Brain microvascular endothelial cell (primary cell): Measurements from ENCODE around the gene ACER2.
A peak's percentile ranks its signal among the peaks of the same experiment; 100 is the strongest.
"Not testable (repeated sequence)": the region's sequence is repeated elsewhere in the genome, so short reads cannot be mapped to it uniquely, and the experiment has no call there.

Experiments used
- DNase-seq: peaks from one replicate; pipeline ENCODE4 v3.0.0-alpha.2; 2020
- H3K27ac ChIP-seq: fragments of 250-450 bp; sonication (Bioruptor Pico); 2 replicates; pipeline ENCODE4 v1.5.1; 2020; ENCODE audit warnings: mild to moderate bottlenecking, moderate library complexity
- H3K27me3 ChIP-seq: fragments of 250-450 bp; sonication (Bioruptor Pico); replicated peaks from 2 replicates; pipeline ENCODE4 v1.5.1; 2020; ENCODE audit warnings: mild to moderate bottlenecking
- H3K36me3 ChIP-seq: fragments of 250-450 bp; sonication (Bioruptor Pico); replicated peaks from 2 replicates; pipeline ENCODE4 v1.5.1; 2020; ENCODE audit warnings: mild to moderate bottlenecking
- H3K4me3 ChIP-seq: 2 replicates; pipeline ENCODE4 v1.5.1; 2011; ENCODE audit warnings: low read depth, mild to moderate bottlenecking, control low read depth, low read length, moderate library complexity
- CTCF ChIP-seq: IDR thresholded peaks from 2 replicates; pipeline ENCODE4 v1.5.1; 2011; ENCODE audit warnings: low read depth, mild to moderate bottlenecking, moderate library complexity, low read length, control low read depth, inconsistent platforms; ENCODE audit errors: missing control alignments
- in situ Hi-C: cut with HindIII; loops from 2 replicates; pipeline ENCODE4 v1.10.0; 2017; ENCODE audit warnings: low sequenced_read_pairs, low pct_ligation_motif_present

Gene ACER2

GRCh38 chr9:19410594-19410993 is 1.8 kb downstream of the ACER2 start:
- no peak for DNase-seq
- H3K4me3 ChIP-seq, result no peak overlapping the region
- no peaks in the 10 kb centered on the region for H3K27me3 ChIP-seq
- no peak for TF ChIP-seq CTCF
- in situ Hi-C loops, result no loop called here
- H3K36me3 ChIP-seq, result no peaks in the 10 kb centered on the region
- H3K27ac ChIP-seq, result no peak overlapping the region

- Histone ChIP-seq H3K27me3 (no peaks in the 10 kb centered on the region), H3K4me3 (no peak overlapping the region), H3K36me3 (no peaks in the 10 kb centered on the region), H3K27ac (no peak overlapping the region)
- in situ Hi-C loops, result no loop called here
- peak; percentile 68 for DNase-seq
- no peak for TF ChIP-seq CTCF
Measured at GRCh38 chr9:19411316-19411715, 2.5 kb downstream of the ACER2 start.

GRCh38 chr9:19413456-19413855 is 4.6 kb downstream of the ACER2 start:
- DNase-seq, in situ Hi-C loops, H3K36me3 ChIP-seq, H3K27ac ChIP-seq, H3K27me3 ChIP-seq, H3K4me3 ChIP-seq: not testable (repeated sequence)

- Histone ChIP-seq H3K27ac (no peak overlapping the region), H3K36me3 (no peaks in the 10 kb centered on the region), H3K27me3 (no peaks in the 10 kb centered on the region), H3K4me3 (no peak overlapping the region)
- peak; percentile 59 for DNase-seq
- in situ Hi-C loops, result no loop called here
- TF ChIP-seq CTCF, result no peak
Measured at GRCh38 chr9:19416143-19416542, 7.3 kb downstream of the ACER2 start.

GRCh38 chr9:19420877-19421276 is 12.1 kb downstream of the ACER2 start:
- in situ Hi-C loops, result no loop called here
- TF ChIP-seq CTCF, result no peak
- Histone ChIP-seq H3K27me3 (no peaks in the 10 kb centered on the region), H3K36me3 (no peaks in the 10 kb centered on the region), H3K27ac (no peak overlapping the region), H3K4me3 (no peak overlapping the region)
- no peak for DNase-seq

GRCh38 chr9:19423163-19423562 is 14.4 kb downstream of the ACER2 start:
- no peak overlapping the region for H3K4me3 ChIP-seq
- no peaks in the 10 kb centered on the region for H3K27me3 ChIP-seq
- no peak for TF ChIP-seq CTCF
- H3K36me3 ChIP-seq, result no peaks in the 10 kb centered on the region
- no peak for DNase-seq
- H3K27ac ChIP-seq, result no peak overlapping the region
- in situ Hi-C loops, result no loop called here
